GM18861 (cell line): ENCODE data around the gene ARRDC1.
"Not testable (repeated sequence)": the region's sequence is repeated elsewhere in the genome, so short reads cannot be mapped to it uniquely, and the experiment has no call there.

Experiments
- ATAC-seq: cut with Tn5 transposase; IDR thresholded peaks from one replicate; pipeline ENCODE4 v1.9.1; 2021; ENCODE audit not compliant: unreplicated experiment

ARRDC1 gene, protein sequence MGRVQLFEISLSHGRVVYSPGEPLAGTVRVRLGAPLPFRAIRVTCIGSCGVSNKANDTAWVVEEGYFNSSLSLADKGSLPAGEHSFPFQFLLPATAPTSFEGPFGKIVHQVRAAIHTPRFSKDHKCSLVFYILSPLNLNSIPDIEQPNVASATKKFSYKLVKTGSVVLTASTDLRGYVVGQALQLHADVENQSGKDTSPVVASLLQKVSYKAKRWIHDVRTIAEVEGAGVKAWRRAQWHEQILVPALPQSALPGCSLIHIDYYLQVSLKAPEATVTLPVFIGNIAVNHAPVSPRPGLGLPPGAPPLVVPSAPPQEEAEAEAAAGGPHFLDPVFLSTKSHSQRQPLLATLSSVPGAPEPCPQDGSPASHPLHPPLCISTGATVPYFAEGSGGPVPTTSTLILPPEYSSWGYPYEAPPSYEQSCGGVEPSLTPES

DNA sequence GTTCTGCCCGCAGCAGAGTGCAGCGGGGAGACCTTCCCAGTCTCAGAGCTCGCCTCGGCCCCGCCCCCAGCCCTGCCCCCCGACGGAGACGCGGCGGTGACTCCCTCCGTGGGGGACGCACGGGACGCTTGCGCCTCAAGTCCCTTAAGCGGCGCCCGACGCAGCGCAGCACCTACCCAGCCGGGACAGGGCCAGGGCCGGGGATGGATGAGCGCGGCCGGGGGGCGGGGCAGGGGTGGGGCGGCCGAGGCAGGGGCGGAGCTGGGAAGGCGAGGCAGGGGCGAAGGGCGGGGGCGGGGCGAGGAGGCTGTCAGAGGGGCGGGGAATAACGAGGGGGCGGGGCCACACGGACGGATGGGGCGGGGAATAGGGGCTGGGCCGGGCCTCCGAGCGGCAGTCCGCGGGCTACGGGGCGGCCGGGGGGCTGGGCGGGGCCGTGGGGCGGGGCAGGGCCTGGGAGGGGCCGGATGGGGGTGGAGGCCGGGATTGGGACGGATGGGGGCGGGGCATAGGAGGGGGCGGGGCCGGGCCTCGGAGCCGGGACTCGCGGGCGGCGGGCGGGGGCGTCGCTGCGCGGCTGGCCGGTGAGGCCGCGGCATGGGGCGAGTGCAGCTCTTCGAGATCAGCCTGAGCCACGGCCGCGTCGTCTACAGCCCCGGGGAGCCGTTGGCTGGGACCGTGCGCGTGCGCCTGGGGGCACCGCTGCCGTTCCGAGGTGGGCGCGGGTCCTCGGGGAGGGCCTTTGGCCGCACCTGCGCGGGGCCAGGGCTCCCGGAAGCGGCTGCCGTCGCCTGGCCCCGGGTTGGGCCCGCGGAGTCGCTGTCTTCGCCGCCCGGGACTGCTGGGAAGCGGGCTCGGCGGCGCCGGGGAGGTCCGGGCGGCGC is at the start of gene ARRDC1:
TSS of gene ARRDC1 (plus strand) at position 566 of the 884 bp plus-strand sequence. CDS start at position 598, 32 bp downstream.
- peak; percentile 77 for ATAC-seq

DNA sequence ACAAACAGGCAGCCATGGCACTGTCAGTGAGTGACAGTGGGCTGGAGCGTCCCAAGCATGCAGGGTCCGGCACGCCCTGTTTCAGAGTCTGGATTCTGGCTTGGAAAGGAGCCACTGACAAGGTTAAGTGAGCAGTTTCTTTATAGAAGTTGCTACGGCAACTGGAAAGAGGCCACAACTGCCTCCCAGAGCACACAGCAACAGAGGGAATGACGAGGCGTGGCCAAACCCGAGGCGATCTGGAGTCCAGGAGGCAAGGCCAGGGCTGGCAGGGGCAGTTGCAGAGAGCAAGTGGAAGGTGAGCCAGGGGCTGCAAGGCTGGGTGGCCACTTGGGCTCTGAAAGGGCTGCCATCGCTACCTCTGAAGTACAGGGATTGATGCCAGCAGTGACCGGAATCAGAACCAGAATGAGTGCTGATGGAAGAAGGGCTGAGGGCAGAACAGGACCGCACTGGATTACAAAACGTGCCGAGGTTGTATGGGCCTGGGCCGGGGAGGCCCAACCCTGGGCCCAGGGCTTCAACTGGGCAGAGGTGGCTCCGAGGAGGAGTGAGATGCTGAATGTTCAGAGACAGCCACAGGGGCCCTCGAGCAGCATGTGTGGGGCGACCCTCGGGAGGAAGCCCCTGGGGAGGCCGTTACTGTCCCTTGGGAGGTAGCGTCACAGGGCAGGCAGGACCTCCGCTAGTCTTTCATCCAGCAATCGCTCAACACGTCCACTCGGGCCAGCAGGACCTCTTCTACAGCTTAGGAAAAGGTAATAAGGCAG is 49.2 kb upstream of the ARRDC1 start:
- ATAC-seq = no peak

DNA sequence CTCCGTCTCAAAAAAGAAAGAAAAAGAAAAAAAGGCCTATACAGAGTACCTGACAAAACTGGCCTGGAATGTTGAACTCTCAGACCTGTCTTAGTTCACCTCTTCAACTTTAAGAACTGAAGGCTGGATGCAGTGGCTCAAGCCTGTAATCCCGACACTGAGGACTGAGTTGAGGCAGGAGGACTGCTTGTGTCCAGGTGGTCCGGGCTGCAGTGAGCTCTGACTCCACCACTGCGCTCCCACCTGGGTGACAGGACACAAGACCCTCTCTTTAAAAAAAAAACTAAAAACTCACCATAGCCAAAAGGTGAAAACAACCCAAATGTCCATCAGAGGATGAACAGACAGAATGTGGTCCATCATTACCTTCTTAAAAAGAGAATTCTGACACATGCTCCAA is 47.4 kb upstream of the ARRDC1 start:
- no peak for ATAC-seq

DNA sequence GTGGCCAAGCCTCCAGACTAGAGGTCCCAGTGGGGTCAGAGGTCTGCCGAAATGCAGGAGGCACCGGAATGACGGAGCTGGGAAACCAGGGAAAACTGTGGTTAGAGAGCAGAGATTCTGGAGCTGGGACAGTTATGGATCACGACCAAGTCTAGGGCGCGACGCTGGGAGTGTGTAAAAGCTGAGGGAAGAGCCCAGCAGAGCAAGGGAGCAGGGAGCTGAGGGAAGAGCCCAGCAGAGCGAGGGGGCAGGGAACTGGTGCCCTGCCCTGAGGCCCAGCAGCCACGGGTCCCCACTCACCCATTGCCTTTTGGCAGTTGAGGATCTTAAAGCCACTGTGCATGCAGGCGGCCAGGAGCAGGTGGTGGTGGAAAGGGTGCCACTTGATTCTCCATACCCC is 41.4 kb upstream of the ARRDC1 start:
- no peak for ATAC-seq

DNA sequence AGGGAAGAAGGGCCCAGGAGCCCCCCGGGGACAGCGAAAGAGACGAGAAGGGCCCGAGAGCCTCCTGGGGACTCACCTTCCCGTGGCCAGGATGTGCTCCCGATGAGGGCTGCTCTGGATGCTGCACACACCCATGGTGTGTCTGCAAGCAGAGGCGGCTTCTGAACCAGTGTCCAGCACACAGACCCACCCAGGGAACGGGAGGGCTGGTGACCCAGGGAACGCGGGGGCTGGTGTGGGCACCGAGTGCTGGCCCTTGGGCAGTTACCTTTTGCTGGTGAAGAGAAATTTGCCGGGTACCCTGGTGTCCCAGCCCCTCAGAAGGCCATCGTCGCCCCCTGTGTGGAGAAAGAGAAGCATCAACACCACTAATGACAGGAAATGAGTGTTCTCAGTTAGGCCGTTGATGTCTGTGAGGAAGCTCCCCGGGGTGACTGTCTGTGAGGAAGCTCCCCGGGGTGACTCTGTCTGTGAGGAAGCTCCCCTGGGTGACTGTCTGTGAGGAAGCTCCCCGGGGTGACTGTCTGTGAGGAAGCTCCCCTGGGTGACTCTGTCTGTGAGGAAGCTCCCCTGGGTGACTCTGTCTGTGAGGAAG is 40.6 kb upstream of the ARRDC1 start:
- ATAC-seq = no peak

DNA sequence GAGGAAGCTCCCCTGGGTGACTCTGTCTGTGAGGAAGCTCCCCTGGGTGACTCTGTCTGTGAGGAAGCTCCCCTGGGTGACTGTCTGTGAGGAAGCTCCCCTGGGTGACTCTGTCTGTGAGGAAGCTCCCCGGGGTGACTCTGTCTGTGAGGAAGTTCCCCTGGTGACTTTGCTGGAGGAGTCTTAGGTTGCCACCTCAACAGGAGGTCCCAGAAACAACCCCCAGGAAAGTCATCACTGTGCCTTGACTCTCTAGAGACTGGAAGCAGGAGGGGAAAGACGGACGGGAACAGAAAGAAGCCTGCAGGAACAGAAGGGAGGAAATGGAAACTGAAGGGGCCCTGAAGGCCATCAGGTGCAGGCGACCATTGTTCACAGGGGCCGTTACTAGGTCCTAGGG is 37.0 kb upstream of the ARRDC1 start:
- not testable (repeated sequence) for ATAC-seq

DNA sequence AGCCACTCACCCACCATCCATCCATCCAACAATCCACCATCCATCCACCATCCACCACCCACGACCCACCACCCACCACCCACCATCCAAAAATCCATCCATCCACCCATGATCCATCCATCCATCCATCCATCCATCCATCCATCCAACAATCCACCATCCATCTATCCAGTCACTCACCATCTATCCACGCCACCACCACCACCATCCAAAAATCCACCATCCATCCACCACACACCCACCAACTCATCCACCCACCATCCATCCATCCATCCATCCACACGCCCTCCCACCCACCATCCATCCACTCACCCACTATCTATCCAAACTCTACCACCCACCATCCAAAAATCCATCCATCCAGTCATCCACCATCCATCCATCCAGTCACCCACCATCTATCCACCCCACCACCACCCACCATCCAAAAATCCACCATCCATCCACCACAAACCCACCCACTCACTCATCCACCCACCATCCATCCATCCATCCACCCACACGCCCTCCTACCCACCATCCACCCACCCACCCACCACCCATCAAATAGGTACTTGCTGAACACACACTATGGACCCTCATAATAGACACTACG is 35.8 kb upstream of the ARRDC1 start:
- ATAC-seq = no peak

DNA sequence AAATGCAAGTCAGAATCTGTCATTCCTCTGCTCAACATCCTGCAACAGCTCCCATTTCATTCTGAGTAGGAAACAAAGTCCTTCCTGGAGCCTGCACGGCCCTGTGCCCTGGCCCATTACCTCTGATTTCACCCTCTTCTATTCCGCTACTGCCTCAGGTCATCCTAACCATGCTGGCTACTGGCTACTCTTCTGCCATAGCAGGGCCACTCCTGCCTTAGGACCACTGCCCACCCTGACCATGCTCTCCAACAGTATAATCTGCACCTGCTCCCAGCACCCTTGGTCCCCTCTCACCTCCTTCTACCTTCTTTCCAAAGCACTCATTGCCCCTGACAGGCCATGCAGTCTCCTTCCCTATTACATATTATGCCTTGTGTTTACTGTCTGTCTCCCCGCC is 34.9 kb upstream of the ARRDC1 start:
- ATAC-seq = no peak

DNA sequence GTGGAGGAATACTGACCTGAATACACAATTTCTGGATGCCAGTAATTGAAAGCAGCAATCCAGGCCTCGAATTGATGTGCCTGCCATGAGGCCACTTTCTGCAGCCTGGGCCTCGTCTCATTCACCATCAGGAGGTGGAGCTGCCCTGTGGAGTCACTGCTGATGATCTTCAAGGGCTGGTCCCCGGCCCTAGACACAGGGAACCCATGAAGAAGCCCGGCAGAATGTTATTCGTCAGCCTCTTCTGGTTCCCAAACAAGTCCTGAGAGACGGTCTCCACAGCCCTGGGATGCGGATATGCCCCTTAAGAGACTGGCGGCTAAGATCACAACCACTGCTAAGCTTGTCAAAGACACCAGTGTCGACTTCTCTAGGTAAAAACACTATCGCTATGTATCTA is 31.3 kb upstream of the ARRDC1 start:
- ATAC-seq = no peak

DNA sequence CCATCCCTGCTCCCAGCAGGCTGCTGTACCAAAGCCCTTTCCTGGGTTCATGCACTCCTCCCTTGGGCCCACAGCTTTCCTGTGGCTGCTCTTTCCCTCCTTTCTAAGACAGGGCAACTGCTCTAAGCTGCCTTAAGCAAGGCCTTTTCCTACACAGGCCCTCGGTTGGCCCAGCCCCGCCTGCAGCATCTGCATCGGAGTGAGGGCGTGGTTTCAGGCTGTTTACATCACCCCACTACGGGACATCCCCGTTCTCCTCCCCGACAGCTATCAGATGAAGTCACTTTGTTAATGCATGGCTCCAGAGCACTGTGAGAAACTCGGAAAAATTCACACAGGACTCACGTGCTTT is 30.1 kb upstream of the ARRDC1 start:
- no peak for ATAC-seq

DNA sequence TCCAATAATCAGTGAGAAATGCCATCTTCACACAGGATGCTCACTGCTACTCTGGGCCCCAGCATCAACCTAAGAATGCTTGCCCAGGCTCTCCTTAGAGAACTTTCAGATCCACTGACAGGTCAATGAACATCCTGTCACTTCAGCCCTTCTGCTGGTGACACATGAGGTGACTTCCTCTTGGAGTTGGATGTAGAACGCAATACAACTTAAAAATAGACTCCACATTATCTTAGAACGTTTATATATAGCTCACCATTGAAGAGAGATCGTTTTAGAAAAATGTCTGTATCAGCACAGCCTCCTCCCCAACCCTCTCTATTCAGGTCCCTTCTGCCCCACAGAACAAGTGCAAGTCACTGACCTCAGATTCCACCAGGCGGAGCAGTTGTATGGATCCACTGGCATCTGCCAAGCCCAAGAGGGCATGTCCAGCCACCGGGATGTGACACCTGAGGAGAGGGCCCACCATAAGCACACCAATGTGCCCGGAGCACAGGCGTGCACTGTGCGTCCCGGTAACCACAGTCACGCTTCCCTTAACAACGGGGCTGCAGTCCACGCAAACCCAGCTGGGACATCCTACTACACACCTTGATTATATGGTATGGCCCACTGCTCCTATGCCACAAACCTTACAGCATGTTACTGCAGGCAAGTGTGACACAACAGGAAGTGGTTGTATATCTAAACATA is 29.6 kb upstream of the ARRDC1 start:
- no peak for ATAC-seq

DNA sequence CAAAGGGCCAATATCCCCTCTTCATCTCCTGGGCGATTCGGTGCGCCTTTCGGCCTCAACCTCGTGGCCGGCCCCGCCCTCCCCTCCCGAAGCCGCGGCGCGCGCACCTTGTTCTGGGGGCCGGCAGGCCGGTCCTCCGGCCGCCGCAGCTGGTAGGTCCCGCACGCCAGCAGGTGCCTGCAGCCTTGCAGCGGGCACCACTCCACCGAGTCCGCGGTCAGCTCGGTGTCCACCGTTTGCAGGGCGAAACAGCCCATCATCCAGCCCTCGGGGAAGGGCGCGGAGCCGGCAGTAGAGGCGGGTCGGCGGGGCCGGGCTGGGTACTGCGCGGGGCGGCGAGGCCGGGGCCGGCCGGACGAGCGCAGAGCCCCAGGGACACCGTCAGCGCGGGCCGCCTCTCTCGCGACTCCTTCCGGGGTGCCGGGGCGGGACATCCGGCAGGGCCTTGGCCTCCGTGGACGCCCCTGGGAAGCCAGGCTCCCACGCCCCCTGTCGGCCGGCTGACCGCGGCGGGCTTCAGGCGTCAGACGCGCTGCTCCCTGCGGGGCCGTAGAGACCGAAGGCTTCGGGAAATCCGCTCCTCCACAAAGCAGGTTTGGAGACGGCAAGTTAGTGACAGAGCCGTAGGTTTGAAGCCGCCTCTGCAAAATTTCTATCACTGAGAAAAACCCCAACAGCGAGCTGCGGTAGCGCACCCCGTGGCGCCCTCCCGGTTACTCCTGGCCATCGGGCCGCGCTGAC is 26.8 kb upstream of the ARRDC1 start, which contains the start of gene DPH7:
TSS of gene DPH7 (minus strand) at position 408 of the 741 bp plus-strand sequence. CDS start at position 260, 148 bp downstream.
- peak; percentile 78 for ATAC-seq

DNA sequence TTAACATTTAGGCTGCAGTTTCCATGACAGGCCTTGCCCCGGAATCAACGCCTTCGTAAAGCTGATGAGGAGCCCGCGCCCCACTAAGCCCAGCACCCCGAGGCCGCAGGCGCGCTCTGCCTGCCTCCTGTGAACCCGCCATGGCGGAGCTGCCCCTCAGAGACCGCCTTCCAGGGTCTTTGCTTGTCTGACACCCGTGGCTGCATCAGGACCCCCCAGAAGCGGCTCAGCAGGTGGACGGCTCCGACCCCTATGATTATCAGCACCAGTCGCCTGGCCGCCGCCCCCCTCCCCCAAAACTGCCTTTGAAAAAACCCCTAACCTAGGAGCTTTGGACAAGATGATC is 26.3 kb upstream of the ARRDC1 start:
- ATAC-seq = no peak

DNA sequence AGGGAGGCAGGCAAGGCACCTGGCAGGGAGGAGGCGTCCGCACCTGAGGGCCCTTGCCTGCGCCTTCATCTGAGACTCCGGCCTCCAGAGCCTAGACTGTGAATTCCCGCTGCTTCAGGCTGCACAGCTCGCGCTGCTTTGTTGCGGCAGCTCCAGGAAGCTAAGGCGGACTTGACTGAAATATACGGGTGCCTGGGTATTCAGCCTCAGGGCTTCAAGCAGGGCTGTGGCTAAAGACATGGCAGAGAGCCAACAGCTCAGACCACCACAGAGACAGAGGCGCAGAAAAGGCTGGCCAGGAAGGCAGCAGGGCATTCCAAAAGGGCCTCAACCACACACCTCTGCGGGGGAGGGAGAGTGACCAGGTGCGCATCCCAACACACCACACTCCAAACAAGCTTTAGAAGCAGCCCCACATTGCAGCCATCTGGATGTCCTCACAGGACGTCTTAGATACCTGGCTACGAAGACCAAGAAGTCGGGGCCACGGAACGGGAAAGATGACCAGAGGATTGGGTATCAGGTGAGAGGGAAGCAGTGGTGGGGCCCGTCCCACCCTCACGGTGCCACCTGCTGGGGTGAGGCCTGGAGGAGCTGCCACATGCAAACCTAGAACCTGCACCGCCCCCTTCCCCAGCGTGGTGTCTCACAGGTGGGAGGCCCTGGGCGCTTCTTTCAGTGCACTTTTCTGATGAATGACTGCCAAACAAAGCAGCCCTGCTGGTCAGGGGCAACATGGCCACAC is 25.1 kb upstream of the ARRDC1 start:
- ATAC-seq = no peak

DNA sequence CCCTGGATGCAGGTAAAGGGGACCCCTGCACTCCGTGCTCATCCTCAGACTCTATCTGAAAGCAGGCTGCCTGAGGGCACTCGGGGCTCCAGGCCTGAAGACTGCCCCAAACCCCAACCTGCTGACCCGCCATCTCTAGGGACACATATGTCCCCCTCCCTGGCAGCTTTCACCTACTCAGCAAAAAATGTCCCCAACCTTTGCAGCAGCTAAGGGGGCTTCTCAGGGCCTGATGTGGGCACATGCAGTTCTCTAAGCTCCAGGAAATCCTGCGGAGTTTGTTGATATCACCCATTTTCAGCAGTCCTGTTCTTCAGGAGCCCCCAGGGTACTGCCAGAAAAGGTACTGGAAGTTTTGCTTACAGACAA is 24.5 kb upstream of the ARRDC1 start:
- no peak for ATAC-seq

DNA sequence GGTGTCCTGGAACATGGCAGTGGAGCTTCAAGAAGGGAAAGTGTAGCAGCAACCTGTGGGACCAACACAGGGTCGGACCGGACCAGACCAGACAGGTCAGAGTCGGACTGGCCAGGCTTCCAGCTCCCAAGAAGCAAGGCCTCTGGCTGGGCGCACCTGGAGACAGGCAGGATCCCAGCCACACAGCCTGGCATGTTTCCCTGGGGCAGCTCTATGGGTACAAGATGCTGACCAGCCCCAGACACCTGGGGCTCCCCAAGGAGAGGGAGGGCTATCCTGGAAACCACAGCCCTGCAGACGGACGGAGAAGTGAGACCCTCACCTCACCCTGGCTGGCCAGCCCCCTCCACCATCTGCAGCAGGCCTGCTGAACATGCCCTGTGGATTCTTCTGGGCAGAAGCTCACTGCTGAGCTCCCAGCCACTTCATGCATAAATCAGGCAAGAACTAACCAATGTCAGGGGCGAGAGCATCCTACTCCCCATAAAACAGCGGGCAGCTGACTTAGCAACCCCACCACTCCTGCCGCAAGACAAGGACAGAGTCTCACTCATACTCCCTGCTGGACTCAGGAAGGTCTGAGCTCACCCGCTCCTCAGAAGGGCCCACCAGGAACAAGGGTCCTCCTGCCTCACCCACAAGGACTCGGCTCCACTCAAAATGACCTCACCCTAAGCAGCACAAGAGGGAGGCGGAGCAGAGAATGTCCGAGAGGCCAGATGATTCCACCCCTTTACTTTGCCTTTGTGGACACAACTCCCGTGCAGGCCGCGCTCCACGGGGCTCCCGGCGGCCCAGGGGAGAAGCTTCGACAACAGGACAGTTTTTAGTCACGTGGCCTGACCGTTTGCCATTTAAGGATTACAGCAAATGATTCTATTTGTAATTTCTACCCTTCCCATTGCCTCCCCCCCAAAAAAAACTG is 23.9 kb upstream of the ARRDC1 start:
- no peak for ATAC-seq

DNA sequence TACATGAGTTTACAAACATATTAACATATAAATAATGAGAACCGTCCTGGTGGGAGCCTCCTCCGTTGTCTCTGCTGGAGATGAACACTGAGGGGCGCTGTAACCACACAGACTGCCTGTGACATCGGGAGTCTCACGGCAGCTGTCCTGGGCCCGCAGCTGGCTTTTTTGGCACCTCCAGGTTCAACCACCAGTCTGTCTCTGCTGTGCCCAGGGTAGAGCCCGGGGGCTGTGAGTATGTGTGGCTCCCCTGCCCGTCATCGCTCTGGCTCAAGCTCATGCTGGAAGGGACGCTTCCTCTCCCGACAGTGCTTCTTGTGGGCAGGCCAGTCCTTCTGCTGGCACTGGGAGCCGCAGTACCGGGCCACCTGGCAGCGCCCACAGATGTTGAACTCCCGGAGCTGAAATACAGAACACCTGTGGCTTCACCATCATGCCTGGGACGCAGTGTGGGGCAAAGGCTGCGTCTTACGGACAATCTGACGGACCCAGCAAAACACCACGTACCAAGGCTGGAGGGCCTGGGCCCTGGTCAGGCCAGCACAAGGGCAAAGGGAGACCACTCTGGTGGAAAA is 23.1 kb upstream of the ARRDC1 start:
- ATAC-seq = no peak
